Daoy (cell line): ENCODE measurements around the gene MT3. TPM values are rescaled to one million over a fixed set of nuclear protein-coding genes. Genes with fewer than 3 reads are reported as not detected.

ENCODE experiments used
- DNase-seq: peaks from one replicate; pipeline ENCODE4 v3.0.0-alpha.2; 2015; ENCODE audit warnings: low read depth
- total RNA-seq: library from RNA; depleted of rRNA; stranded (reverse); fragments of >200 nt; shearing (Covaris generic); gene quantifications from 2 replicates; pipeline ENCODE4 v1.2.3, GENCODE V29; 2014; rRNA removed

MT3 gene
- total RNA-seq, 1 experiment from 2014 or later = not detected

DNA sequence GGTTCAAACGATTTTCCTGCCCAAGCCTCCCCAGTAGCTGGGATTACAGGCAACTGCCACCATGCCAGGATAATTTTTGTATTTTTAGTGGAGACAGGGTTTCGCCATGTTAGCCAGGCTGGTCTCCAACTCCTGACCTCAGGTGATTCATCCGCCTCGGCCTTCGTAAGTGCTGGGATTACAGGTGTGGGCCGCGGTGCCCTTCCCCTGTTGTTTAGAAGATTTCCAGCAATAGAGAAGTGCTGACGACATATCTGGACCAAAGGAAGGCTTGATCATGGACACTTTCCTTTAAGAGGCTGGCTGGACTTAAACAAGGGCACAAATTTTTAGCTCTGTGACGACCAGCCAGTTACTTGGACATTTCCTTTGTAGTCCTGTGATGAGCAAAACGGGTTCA, 41.9 kb downstream of the MT3 start:
- DNase-seq = no peak

GRCh38 chr16:56631832-56632155, 42.5 kb downstream of the MT3 start:
- no peak for DNase-seq

- no peak for DNase-seq
Measured at GRCh38 chr16:56632156-56632847, 43.0 kb downstream of the MT3 start, which contains the start of gene MT1M. MT1M (plus strand) TSS chr16:56632659; CDS start chr16:56632732, 73 bp downstream.

DNA sequence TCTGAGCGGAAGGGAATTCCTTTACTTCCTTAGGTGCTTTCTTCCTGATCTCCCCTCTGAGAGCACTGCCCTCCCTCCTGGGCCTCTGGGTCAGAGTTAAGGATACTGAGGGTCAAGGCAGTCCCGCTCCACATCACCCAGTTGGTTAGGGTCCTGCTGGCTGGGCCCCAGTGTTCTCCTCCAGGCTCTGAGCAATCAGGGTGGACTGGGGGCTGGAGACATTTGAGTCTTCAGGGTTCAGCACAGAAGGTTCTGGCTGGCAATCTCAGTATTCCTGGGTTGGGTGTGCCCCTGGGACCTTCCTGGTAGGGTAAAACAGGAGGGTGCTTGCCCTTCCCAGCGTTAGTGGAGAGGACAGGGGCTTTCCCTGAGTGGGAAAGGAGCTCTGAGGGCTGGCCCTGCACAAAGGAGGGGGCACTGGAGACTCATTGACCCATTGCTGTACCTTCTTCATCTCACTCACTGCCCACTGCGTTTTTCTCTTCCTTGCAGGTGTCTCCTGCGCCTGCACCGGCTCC, 43.6 kb downstream of the MT3 start:
- no peak for DNase-seq

DNA sequence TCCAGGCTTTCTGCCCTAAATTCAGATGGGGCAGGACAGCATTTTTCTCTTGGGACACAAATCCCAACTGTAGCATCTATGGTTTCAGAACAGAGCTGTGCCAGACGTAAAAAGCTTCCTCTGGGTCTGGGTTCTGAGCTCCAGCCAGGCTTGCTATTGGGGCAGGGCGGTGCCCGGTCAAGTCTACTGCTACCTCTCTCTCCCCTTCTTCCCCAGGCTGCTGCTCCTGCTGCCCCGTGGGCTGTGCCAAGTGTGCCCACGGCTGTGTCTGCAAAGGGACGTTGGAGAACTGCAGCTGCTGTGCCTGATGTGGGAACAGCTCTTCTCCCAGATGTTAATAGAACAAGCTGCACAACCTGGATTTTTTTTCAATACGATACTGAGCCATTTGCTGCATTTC, 44.2 kb downstream of the MT3 start:
- no peak for DNase-seq

- no peak for DNase-seq
Measured at GRCh38 chr16:56634715-56635440, 45.5 kb downstream of the MT3 start.

- no peak for DNase-seq
Measured at GRCh38 chr16:56635441-56635967, 46.2 kb downstream of the MT3 start.

DNA sequence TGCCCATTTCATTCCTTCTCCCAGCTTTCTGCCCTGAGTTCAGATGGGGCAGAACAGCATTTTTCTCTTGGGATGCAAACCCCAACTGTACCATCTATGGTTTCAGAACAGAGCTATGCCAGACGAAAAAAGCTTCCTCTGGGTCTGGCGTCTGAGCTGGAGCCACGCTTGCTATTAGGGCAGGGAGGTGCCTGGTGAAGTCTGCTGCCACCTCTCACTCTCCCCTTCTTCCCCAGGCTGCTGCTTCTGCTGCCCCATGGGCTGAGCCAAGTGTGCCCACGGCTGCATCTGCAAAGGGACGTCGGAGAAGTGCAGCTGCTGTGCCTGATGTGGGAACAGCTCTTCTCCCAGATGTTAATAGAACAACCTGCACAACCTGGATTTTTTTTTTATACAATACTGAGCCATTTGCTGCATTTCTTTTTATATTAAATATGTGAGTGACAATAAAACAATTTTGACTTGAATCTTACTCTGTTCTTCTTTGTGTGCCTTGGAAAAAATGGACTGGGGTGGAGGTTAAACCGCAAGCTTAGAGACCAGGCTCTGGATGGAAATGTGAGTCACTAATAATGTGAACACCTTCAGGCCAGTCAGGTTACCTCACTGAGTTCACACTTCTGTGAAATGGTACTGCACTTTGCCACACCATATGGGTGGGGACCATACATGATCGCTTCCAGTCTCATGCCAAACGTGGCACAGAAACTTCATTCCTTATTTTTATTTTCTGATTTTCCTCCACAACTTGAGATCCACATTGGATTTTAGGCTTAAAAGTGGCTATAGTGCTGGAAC, 47.5 kb downstream of the MT3 start:
- no peak for DNase-seq

- peak; percentile 36 for DNase-seq
Measured at GRCh38 chr16:56637814-56638750, 48.8 kb downstream of the MT3 start, which contains the start of gene MT1A. MT1A (plus strand) TSS chr16:56638666; CDS start chr16:56638739, 73 bp downstream.

DNA sequence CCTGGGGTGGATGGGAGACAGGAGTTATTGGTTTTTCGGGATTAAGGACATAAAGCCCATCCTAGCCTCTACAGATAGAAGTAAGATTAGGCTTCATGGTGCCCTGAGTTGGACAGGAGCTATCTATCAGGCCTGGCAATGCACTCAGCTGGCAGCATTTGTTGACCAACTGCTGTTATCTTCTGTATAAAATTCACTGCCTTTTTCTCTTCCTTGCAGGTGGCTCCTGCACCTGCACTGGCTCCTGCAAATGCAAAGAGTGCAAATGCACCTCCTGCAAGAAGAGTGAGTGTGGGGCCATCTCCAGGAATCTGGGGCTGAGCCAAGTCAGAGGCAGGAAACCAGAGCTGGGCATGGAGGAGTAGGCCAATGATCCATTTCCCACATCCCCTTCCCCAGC, 49.7 kb downstream of the MT3 start:
- no peak for DNase-seq

- DNase-seq = no peak
Measured at GRCh38 chr16:56640076-56640475, 50.7 kb downstream of the MT3 start.

Other genes with a start within 250 kb of the MT3 start
- 71.7 and 122 TPM in 2 replicates for gene AMFR, start 164.0 kb upstream of the MT3 start, total RNA-seq
- 102 and 128 TPM in 2 replicates for gene NUDT21, start 138.2 kb upstream of the MT3 start, total RNA-seq
- 61.5 and 152 TPM in 2 replicates for gene OGFOD1, start 138.0 kb upstream of the MT3 start, total RNA-seq
- gene BBS2, start 69.5 kb upstream of the MT3 start, total RNA-seq = 22.8 and 33.0 TPM in 2 replicates
- gene MT4, start 24.5 kb upstream of the MT3 start, total RNA-seq = not detected in 2 replicates
- 207 and 248 TPM in 2 replicates for gene MT2A, start 19.1 kb downstream of the MT3 start, total RNA-seq
- gene MT1E, start 36.3 kb downstream of the MT3 start, total RNA-seq = 248 and 365 TPM in 2 replicates
- gene MT1M, start 43.1 kb downstream of the MT3 start, total RNA-seq = 0.74 and 7.4 TPM in 2 replicates
- not detected in 2 replicates for gene MT1A, start 49.1 kb downstream of the MT3 start, total RNA-seq
- not detected in 2 replicates for gene MT1B, start 62.4 kb downstream of the MT3 start, total RNA-seq
- 0.29 TPM in 1 of 2 replicates, not detected in the other for gene MT1F, start 68.4 kb downstream of the MT3 start, total RNA-seq
- 8.2 and 16.3 TPM in 2 replicates for gene MT1G, start 78.5 kb downstream of the MT3 start, total RNA-seq
- not detected in 2 replicates for gene MT1H, start 80.3 kb downstream of the MT3 start, total RNA-seq
- gene MT1X, start 92.9 kb downstream of the MT3 start, total RNA-seq = 70.4 and 106 TPM in 2 replicates
- 91.9 and 120 TPM in 2 replicates for gene NUP93, start 140.6 kb downstream of the MT3 start, total RNA-seq